Endothelial cell (in vitro differentiated cells): ENCODE results near the gene SVOP. TPM values are rescaled to one million over a fixed set of nuclear protein-coding genes. Genes with fewer than 3 reads are reported as not detected.
"Not testable (repeated sequence)": the region's sequence is repeated elsewhere in the genome, so short reads cannot be mapped to it uniquely, and the experiment has no call there.

Experiments used
- DNase-seq: peaks from one replicate; pipeline ENCODE4 v3.0.0; 2021; ENCODE audit warnings: low spot score
- H3K27ac Mint-ChIP-seq: one replicate; pipeline ENCODE4 v1.8.0; 2021; ENCODE audit warnings: mixed read lengths, inconsistent platforms; ENCODE audit not compliant: unreplicated experiment
- H3K27me3 Mint-ChIP-seq: one replicate; pipeline ENCODE4 v1.8.0; 2021; ENCODE audit warnings: mild to moderate bottlenecking, moderate library complexity, mixed read lengths, inconsistent platforms; ENCODE audit not compliant: unreplicated experiment
- H3K36me3 Mint-ChIP-seq: one replicate; pipeline ENCODE4 v1.8.0; 2021; ENCODE audit warnings: mild to moderate bottlenecking, low read depth, mixed read lengths, inconsistent platforms; ENCODE audit not compliant: unreplicated experiment
- H3K4me1 Mint-ChIP-seq: one replicate; pipeline ENCODE4 v1.8.0; 2021; ENCODE audit warnings: mild to moderate bottlenecking, mixed read lengths, inconsistent platforms; ENCODE audit not compliant: unreplicated experiment
- H3K4me3 Mint-ChIP-seq: one replicate; pipeline ENCODE4 v1.8.0; 2021; ENCODE audit warnings: mild to moderate bottlenecking, mixed read lengths, inconsistent platforms; ENCODE audit not compliant: unreplicated experiment
- H3K9me3 Mint-ChIP-seq: one replicate; pipeline ENCODE4 v1.8.0; 2021; ENCODE audit warnings: mixed read lengths, inconsistent platforms; ENCODE audit not compliant: unreplicated experiment
- total RNA-seq: library from RNA; stranded (reverse); fragmentation: NEBNext Ultra II Directional; extraction: Animal tissue kit (Norgen Biotek cat#: 25700); gene quantifications from one replicate; pipeline ENCODE4 v1.2.1, GENCODE V29; 2021; ENCODE audit not compliant: unreplicated experiment
- TF ChIP-seq, protein P1 (sequence below): fragments of 200-600 bp; sonication (generic); IDR thresholded peaks from one replicate; pipeline ENCODE4 v1.5.0; 2021; ENCODE audit warnings: antibody characterized with exemption; ENCODE audit not compliant: unreplicated experiment

Gene SVOP
- total RNA-seq, 1 donor from 2014 or later, result 0.15 TPM

- H3K4me3 Mint-ChIP-seq, result no peak overlapping the region
- H3K27me3 Mint-ChIP-seq, result peaks cover 7% of the 10 kb centered on the region
- H3K36me3 Mint-ChIP-seq, result no peaks in the 10 kb centered on the region
- TF ChIP-seq, protein P1, sequence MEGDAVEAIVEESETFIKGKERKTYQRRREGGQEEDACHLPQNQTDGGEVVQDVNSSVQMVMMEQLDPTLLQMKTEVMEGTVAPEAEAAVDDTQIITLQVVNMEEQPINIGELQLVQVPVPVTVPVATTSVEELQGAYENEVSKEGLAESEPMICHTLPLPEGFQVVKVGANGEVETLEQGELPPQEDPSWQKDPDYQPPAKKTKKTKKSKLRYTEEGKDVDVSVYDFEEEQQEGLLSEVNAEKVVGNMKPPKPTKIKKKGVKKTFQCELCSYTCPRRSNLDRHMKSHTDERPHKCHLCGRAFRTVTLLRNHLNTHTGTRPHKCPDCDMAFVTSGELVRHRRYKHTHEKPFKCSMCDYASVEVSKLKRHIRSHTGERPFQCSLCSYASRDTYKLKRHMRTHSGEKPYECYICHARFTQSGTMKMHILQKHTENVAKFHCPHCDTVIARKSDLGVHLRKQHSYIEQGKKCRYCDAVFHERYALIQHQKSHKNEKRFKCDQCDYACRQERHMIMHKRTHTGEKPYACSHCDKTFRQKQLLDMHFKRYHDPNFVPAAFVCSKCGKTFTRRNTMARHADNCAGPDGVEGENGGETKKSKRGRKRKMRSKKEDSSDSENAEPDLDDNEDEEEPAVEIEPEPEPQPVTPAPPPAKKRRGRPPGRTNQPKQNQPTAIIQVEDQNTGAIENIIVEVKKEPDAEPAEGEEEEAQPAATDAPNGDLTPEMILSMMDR, result no peak
- no peaks in the 10 kb centered on the region for H3K9me3 Mint-ChIP-seq
- DNase-seq, result no peak
- no peak overlapping the region for H3K27ac Mint-ChIP-seq
- peaks cover 5% of the 10 kb centered on the region for H3K4me1 Mint-ChIP-seq
These were observed 26.4 kb upstream of the SVOP start for GRCh38 chr12:109047081-109047805.

GRCh38 chr12:109044241-109044640 is 23.4 kb upstream of the SVOP start:
- no peak for DNase-seq
- Mint-ChIP-seq H3K4me1 (no peaks in the 10 kb centered on the region), H3K4me3 (no peak overlapping the region), H3K9me3 (no peaks in the 10 kb centered on the region), H3K36me3 (no peaks in the 10 kb centered on the region), H3K27ac (no peak overlapping the region), H3K27me3 (peaks cover 7% of the 10 kb centered on the region)
- TF ChIP-seq, protein P1, result no peak

- Mint-ChIP-seq H3K36me3 (no peaks in the 10 kb centered on the region), H3K9me3 (no peaks in the 10 kb centered on the region), H3K4me3 (no peak overlapping the region)
These were observed 16.1 kb upstream of the SVOP start for GRCh38 chr12:109036975-109037374.

GRCh38 chr12:109033239-109034196 is 12.7 kb upstream of the SVOP start:
- TF ChIP-seq, protein P1, result no peak
- Mint-ChIP-seq H3K9me3 (no peaks in the 10 kb centered on the region), H3K4me3 (no peak overlapping the region), H3K27me3 (no peaks in the 10 kb centered on the region), H3K36me3 (no peaks in the 10 kb centered on the region), H3K27ac (no peak overlapping the region), H3K4me1 (no peaks in the 10 kb centered on the region)
- DNase-seq, result no peak

More at GRCh38 chr12:109036975-109037374, 16.1 kb upstream of the SVOP start:
- Mint-ChIP-seq H3K4me1 (no peaks in the 10 kb centered on the region), H3K27me3 (no peaks in the 10 kb centered on the region), H3K27ac (no peak overlapping the region)
- TF ChIP-seq, protein P1, result no peak
- no peak for DNase-seq

- no peaks in the 10 kb centered on the region for H3K36me3 Mint-ChIP-seq
- H3K27me3 Mint-ChIP-seq, result no peaks in the 10 kb centered on the region
- no peaks in the 10 kb centered on the region for H3K9me3 Mint-ChIP-seq
- no peak for DNase-seq
- H3K4me1 Mint-ChIP-seq, result no peaks in the 10 kb centered on the region
- no peak overlapping the region for H3K4me3 Mint-ChIP-seq
- TF ChIP-seq, protein P1, result no peak
- H3K27ac Mint-ChIP-seq, result no peak overlapping the region
These were observed 8.5 kb upstream of the SVOP start for GRCh38 chr12:109029411-109029810.

GRCh38 chr12:109028624-109029023 is 7.8 kb upstream of the SVOP start:
- H3K9me3 Mint-ChIP-seq, H3K4me3 Mint-ChIP-seq, H3K4me1 Mint-ChIP-seq, H3K27ac Mint-ChIP-seq, DNase-seq, H3K27me3 Mint-ChIP-seq, H3K36me3 Mint-ChIP-seq: not testable (repeated sequence)
